Germinal center (tissue), 1 donor: ENCODE data around the gene TXN.
A peak's percentile ranks its signal among the peaks of the same experiment; 100 is the strongest.
"Not testable (repeated sequence)": the region's sequence is repeated elsewhere in the genome, so short reads cannot be mapped to it uniquely, and the experiment has no call there.

Experiments used
- DNase-seq: peaks from one replicate; pipeline ENCODE4 v3.0.0; 2012; ENCODE audit warnings: mixed read lengths, low spot score

Gene TXN

DNA sequence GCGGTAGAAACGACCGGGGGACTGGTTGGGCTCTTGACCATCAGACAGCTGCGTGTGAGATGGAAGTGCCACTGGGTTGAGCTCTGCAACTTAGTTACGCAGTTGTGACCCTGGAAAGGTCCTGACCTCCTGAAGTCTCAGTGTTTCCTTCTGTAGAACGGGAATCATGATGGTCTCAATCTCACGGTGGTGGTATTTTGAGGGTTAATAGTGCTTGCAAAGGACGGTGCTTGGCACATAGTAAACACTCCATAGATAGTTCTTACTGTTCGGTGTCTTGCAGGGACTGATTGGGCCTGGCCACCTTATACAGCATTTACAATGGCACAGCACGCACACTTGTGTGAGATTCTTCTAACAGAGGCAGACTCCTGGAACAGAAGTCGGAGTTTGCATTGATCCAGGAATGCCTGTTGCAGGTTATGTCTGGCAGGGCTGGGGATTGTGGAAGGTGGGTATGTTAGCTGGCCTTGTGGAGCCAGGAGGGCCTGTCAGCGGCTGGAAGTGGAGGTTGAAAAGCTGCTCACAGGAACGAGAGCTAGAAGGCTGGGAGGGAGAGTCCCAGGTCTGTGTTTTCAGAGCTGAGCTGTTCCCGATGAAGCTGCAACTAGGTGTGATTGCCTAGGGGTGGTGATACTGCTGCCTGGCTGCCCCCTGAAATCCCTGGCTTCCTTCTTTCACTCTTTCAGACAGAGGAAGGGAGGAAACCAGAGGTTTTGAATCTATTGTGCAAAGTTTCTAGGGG lies 962 bp upstream of the TXN start:
- DNase-seq, result no peak

DNA sequence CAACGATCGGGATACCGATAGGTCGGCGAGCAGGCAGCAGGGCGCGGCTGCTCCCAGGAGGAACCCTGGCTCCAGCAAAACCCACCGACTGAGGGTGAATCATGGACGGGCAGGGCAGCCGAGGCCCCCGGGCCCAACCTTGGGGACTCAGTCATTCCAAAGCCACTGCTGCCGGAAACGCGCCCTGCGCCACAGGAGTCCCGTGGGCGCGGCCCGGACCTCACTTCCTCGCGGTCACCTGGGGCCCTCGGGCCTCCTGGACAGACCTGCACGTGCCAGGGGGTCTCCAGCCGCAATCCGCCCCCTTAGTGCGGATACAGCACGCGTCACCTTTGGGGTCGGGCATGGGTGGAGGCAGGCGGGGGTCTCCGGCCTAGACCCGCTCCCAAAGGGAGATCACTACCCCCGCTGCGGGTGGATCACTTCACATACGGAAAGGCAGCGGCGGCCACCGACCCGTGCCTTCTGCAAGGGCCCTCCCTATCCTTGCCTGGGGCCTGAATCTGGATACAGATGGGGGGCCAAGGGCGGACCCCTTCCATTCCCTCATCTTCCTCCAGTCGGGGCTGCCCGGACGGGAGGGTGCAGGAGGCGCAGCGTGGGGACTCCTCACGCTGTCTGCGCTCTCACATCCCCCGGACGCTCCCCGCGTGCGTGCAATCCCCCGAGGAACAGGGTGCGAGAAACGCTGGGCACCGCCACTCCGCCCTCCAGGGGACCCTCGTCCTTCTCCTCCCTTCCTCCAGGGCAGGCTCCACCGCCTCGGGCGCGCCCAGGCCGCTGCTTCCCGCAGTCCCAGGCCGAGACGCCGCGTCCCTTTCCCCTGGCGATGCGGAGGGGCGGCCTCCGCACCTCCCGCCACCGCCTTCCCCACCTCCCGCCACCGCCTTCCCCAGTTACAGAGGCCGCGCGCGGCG lies 586 bp downstream of the TXN start:
- peak; percentile 13 for DNase-seq

DNA sequence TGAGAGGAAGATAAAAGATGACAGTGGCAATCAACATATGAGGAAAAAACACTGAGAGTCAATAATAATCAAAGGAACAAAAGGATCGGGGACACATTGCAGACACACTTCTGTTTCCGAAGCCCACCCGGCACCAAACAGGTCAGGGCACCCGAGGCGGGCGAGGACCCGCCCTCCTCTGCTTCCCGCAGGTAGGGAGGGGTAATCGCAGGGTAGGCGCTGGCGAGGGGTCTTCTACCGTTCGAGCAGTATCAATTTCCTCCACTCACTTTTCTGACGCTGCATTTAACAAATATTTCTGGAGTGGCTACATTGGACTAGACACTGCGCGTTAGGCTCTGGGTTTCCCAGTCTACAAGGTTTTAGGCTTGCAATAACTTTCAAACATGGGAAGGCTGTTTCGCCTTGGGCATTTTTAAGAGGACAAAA lies 1.3 kb downstream of the TXN start:
- no peak for DNase-seq

DNA sequence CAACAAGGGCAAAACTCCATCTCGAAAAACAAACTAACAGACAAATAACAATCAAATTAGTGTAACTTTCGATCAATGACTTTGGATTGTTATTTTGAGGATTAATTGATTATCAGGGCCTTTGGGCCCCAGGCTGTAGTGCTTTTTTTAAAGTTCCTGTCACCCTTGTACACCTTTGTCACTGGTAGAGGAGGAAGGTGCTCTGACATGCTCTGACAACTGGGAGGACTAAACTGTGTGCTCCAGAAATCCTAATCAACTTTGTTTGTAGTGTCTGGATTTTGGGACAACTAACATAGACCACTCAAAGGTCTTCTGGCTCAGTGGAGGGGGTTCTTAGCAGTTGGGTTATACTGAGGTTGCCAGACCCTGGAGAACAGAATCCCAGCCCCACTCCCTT lies 1.8 kb downstream of the TXN start:
- no peak for DNase-seq

DNA sequence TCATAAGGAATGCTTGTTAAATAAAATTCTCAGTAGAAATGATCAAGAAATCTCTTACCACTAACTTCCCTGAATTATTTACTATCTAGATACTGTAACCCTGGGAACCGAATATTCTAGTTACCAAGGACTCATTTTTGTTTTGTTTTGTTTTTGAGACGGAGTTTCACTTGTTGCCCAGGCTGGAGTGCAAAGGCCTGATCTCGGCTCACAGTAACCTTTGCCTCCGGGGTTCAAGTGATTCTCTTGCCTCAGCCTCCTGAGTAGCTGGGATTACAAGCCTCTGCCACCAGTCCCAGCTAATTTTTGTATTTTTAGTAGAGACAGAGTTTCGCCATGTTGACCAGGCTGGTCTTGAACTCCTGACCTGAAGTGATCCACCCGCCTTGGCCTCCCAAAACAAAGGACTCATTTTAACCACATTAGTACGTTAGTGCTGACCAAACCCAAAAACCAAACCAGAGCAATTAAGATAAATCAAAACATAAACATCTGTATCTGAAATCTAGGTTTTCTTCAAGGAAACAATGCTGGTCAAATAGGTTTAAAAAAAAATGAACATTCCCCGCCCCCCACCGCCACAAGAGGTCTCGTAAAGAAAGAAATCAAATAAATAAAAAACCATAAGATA lies 3.7 kb downstream of the TXN start:
- no peak for DNase-seq

DNA sequence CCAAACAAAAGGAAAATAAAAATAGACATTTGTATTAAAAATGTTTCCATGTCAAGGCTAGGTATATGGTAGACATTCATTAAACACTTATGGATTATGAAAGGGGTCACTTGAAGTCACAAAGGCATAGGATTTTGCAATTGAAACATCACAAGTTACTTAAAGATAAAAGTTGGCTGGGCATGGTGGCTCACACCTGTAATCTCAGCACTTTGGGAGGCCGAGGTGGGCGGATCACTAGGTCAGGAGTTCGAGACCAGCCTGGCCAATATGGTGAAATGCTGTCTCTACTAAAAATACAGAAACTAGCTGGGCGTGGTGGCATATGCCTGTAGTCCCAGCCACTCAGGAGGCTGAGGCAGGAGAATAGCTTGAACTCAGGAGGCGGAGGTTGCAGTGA lies 4.5 kb downstream of the TXN start:
- not testable (repeated sequence) for DNase-seq

DNA sequence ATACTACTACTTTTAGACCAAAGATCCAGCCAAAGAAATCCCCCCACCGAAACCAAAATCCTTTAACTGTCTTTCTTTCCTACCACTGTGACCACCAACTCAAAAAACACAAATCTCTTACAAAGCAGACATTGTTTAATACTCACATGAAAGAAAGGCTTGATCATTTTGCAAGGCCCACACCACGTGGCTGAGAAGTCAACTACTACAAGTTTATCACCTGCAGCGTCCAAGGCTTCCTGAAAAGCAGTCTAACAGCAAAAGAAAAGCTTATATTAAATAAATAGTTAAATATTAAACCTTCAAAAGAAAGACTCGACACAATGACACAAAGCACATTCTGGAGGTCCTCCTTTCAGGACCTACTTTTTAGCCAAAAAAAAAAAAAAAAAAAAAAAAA lies 5.1 kb downstream of the TXN start:
- DNase-seq, result no peak

DNA sequence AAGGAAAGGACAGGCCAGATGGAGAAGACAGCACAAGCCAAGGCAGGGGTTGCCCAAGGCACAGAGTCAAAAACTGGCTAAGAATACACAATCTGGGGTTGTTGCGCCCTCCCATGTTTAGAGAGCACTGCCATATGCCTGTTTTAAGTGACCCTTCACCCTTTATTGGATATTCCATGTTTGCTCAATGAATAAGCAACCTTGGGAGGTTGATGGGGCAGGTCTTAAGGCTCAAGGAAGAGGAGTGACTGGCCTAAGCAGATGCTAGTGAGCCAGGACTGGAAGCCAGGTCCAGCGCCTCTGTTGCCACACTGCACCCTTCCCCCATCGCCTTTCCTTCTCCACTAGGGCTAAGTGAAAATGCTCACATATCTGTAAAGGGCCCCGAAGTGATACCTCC lies 6.7 kb downstream of the TXN start:
- DNase-seq, result no peak

DNA sequence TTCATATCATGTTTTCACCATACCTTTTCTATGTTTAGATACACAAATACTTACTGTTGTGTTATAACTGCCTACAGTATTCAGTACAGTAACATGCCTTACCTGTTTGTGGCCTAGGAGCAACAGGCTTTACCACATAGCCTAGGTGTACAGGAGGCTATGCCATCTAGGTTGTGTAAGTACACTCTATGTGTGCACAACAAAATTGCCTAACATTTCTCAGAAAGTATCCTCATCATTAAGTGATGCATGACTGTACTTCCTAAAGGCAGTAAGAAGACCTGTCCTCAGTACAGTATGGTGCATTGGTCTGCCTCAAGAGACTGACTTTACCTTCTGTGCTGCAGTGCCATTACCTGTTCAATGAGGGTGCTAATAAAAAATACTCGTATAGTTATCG lies 7.9 kb downstream of the TXN start:
- no peak for DNase-seq

DNA sequence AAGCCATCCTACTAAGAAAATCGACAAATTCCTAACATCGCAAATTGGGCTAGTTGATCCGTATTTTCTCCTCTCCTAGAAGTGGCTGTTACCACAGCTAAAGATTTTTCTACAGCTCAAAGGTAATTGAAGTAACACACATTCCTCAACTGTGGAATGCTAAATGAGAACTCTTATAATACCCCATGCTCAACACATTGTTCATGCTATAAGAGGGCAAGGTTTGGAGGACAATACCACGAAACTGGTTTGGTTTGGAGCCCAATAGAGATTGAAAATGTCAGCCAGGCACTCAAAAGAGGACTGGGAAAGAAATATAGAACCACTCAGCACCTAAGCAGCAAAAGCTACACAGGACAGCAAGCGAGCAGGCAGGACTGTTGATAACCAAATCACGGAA lies 10.1 kb downstream of the TXN start:
- DNase-seq, result no peak

DNA sequence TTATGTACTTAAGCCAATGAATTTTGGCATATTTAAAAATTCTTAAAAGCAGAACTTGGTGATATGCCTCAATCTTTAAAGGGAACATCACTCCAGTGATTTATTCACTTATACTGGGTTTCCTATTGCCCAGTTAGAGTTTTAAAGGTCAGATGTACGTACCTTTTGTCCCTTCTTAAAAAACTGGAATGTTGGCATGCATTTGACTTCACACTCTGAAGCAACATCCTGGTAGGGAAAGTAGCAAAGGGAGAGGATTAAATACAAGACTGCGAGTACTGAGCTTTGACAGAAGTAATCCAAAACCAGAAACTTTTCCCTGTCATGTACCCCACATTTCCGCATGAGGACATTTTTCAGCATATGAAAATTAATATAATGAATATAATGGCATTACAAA lies 11.7 kb downstream of the TXN start:
- no peak for DNase-seq

DNA sequence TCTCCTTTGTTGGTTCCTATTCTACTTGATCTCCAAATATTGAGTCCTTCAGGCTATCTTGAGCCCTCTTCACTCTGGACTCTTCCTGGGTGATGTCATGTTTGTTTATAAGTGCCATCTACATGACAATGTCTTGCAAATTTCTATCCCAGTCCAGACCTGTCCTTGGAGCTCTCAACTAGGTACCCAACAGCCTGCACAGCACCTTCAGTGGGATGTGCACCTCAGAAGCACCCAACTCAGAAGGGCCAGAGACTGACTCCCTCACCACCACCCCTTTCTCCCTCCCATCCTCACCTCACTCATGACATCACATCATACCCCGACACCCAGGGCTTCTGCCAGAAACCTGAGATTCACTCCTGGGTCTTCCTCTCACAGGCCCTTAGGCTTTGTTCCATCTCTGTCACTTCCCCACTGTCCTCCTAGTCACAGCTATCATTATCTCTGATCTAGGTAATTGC lies 14.4 kb downstream of the TXN start:
- DNase-seq, result no peak

DNA sequence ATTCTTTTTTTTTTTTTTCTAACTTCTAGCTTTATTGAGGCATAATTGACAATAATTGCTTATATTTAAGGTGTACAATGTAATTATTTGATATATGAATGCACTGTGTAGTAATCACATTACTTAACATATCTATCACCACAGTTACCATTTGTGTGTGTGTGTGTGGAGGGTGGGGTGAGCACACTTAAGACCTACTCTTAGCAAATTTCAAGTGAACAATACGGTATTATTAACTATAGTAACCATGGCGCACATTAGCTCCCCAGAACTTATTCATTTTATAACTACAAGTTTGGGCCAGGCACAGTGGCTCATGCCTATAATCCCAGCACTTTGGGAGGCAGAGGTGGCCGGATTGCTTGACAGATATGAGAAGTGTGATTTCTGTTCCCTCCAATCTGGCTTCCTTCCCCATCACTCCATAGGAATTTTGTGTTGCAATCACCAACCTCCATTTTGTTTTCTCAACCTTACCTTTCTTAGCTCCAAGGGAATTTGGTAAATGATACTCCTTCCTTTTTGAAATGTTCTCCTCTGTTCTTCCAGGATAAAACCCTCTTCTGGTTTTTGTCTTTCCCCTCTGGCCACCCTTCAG lies 14.9 kb downstream of the TXN start:
- DNase-seq, result no peak

DNA sequence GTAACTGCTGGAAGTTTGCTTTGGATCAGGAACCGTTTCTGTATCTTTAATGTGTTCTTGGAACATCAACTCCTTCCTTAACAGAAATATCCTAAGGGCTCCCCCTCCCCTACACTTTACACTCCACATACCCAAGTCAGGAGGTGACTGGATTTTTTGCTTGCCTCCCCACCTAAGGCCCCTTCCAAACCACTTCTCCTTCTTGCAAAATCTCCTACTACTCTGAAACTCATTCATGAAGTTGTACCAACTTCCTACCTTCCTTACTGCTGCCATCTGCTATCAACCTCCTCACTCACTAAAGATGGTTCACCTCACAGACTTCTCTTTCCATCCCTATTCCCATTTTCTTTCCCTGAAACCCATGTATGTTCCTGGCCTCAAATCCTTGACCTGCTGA lies 16.1 kb downstream of the TXN start:
- no peak for DNase-seq

DNA sequence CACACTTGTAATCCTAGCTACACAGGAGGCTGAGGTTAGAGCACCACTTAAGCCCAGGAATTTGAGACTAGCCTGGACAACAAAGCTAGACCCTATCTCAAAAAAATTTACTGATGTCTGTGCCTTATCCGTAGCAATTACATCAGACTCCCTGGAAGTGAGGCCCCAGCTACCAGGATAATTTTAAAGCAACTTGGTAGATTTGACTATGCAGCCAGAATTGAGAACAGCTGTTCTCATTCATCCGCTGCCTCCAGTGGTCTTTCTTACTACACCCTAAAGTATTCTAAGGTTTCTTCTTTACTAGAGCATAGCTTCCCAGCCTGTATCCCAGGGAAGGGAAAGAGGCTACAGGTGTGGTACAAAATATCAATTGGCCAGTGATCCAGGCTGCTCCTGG lies 28.0 kb downstream of the TXN start:
- DNase-seq, result no peak

DNA sequence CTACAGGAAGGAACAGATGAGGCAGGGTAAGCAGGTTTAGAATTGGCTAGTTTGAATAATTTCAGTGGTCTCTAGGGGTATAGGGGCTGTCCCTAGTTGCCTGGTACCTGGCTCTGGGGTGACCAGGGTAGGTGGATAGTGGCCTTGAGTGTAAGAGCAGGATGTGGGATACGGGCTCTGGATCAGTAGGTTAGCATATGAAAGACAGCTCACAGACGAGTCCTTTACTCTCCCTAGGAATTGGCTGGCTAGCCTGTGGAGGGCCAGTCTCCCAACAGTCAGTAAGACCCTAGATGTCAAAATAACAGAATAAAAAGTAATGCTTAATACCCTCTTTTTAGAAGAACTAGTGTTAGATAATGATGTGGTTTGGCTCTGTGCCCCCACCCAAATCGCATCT lies 31.7 kb downstream of the TXN start:
- no peak for DNase-seq

DNA sequence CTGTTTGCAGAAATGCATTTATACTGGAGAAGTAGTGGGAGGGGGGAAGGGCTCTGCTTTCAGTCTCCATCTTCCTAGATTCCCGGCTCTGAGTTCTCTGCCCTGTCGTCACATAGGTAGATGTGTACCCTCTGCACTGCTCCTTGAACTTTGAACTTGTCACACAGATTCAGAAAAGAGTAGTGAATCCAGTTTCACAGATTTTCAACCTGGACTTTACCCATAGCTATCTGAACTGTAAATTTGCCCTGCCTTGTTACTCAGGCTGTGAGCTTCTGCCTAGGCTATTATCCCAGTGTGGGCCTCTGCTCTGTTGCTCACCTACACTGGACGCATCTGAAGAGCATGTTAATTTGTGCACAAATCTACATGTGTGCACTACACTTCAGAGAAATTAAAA lies 35.5 kb downstream of the TXN start:
- DNase-seq, result no peak

DNA sequence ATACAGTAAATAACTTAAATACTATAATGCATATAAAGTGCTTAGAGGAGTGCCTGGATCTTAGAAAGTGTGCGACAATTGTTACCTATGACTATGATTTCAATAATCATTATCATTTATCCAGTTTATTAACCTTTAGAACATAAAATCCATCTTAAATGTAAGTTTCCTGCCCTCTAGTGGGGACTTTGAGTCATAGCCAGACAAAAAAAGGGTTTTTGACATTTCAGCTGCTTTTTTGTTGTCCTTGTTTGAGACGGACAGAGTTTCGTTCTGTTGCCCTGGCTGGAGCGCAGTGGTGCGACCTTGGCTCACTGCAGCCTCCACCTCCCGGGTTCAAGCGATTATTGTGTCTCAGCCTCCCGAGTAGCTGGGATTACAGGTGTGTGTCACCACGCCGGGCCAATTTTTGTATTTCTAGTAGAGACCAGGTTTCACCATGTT lies 38.6 kb downstream of the TXN start:
- DNase-seq, result peak; percentile 13

DNA sequence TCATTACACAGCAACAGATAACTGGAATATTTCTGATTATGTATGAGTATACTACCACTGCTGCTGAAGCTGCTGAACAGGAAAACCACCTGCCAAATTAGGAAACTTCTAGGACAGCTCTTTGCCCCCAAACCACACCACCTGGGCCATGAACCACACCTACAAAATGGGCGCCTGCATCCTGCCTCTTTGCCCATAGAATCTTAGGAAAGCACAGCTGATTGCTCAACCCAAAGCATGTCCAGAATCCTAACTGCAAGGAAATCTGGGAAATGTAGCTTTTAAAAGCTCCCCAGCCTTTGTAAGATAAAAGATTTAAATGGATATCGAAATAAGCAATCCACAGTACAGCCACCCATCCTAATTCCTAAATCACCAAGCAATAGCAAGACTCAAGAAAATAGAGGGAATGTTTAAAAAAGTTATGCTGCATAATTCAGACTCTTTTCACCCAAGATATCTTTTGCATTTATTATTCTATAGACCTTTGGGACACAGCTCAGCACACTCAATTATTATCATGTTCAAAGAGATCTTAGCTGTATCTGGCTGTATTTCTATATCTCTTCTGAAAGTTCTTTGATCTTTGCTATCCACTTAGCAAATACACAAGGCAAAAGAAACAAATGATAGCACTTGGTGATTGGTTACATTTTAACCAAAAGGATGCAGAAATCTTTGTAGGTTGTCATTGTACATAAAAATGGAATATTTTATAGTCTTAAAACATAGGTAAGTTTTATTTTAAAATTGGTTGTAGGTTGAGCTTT lies 41.5 kb downstream of the TXN start:
- DNase-seq, result no peak

DNA sequence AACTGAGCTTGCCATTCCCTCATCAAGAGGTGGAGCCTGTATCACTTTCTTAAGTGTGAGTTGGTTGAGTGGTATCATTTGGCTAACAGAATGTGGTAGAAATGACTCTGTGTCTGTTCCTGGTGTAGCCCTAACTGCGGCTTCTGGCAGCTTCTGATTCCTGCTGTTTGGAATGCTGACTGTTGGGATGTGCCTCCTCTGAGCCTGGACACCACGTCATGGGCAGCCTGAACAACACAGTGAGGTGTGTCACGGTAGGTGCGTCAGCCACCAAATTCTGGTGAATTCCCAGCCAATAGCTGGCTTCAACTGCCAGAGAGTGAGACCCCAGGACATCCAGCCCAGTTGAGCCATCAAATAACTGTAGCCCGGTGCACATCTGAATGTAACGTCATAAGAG lies 42.2 kb downstream of the TXN start:
- no peak for DNase-seq

DNA sequence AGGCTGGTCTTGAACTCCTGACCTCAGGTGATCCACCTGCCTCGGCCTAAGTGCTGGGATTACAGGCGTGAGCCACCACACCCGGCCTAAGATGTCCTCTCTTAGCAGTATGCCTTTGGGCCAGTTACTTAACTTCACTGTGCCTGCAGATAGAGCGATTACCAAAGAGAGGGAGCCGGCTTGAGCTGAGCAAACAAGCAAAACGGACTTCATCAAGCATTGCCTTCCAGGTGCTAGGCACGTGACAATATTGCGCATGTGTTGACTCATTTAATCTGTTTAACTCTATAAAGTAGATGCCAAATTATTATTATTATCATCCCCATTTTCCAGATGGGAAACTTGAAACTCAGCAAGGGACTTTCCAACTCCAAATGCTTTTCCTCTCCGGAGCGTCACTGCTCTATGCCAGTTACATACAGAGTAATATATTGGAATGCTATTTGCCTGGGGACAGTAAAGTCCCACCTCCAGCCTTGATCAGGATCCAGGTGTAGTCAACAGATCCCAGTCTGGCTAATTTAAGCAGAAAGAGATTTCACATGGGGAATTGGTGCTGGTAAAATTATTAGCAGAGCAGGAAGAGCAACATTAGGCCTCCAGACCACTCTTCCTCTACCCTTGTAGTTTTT lies 42.8 kb downstream of the TXN start:
- no peak for DNase-seq
